Measurements from ENCODE around the gene USP17L20. TPM values are rescaled to one million over a fixed set of nuclear protein-coding genes. Genes with fewer than 3 reads are reported as not detected.

USP17L20 gene
- not detected in 5 replicates for total RNA-seq (2022; extraction: Qiagen RNA extraction)

DNA sequence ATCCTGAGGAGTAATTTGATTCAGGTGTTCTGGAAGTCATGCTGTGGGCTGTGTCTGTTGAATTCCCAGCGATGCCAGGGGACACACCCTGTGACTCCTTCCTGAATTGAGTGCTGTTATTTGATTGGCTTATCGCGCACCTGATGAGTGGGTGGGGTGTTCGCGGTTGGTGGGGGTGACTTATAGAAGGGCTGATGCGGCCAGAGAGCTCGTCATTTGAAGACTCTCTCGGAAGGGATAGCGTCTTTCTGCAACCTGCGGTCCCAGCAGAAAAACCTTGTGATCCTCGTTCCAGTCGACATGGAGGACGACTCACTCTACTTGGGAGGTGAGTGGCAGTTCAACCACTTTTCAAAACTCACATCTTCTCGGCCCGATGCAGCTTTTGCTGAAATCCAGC, at the start of gene USP17L20:
TSS of gene USP17L20 (plus strand) at position 301 of the 400 bp plus-strand sequence. CDS start at position 301, 0 bp downstream.

DNA sequence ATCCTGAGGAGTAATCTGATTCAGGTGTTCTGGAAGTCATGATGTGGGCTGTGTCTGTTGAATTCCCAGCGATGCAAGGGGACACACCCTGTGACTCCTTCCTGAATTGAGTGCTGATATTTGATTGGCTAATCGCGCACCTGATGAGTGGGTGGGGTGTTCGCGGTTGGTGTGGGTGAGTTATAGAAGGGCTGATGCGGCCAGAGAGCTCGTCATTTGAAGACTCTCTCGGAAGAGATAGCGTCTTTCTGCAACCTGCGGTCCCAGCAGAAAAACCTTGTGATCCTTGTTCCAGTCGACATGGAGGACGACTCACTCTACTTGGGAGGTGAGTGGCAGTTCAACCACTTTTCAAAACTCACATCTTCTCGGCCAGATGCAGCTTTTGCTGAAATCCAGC, 47.6 kb upstream of the USP17L20 start, which contains the start of gene USP17L10:
TSS of gene USP17L10 (plus strand) at position 301 of the 400 bp plus-strand sequence. CDS start at position 301, 0 bp downstream.

DNA sequence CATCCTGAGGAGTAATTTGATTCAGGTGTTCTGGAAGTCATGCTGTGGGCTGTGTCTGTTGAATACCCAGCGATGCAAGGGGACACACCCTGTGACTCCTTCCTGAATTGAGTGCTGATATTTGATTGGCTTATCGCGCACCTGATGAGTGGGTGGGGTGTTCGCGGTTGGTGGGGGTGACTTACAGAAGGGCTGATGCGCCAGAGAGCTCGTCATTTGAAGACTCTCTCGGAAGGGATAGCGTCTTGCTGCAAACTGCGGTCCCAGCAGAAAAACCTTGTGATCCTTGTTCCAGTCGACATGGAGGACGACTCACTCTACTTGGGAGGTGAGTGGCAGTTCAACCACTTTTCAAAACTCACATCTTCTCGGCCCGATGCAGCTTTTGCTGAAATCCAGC, 42.8 kb upstream of the USP17L20 start, which contains the start of gene USP17L11:
TSS of gene USP17L11 (plus strand) at position 301 of the 400 bp plus-strand sequence. CDS start at position 301, 0 bp downstream.

GRCh38 chr4:9219852-9220251, 38.1 kb upstream of the USP17L20 start, which contains the start of gene USP17L12:
Gene USP17L12, plus strand, starts transcription at chr4:9220152. Its CDS starts 0 bp downstream, at chr4:9220152.

DNA sequence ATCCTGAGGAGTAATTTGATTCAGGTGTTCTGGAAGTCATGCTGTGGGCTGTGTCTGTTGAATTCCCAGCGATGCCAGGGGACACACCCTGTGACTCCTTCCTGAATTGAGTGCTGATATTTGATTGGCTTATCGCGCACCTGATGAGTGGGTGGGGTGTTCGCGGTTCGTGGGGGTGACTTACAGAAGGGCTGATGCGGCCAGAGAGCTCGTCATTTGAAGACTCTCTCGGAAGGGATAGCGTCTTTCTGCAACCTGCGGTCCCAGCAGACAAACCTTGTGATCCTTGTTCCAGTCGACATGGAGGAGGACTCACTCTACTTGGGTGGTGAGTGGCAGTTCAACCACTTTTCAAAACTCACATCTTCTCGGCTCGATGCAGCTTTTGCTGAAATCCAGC, 33.3 kb upstream of the USP17L20 start, which contains the start of gene USP17L13:
TSS of gene USP17L13 (plus strand) at position 301 of the 400 bp plus-strand sequence. CDS start at position 301, 0 bp downstream.

DNA sequence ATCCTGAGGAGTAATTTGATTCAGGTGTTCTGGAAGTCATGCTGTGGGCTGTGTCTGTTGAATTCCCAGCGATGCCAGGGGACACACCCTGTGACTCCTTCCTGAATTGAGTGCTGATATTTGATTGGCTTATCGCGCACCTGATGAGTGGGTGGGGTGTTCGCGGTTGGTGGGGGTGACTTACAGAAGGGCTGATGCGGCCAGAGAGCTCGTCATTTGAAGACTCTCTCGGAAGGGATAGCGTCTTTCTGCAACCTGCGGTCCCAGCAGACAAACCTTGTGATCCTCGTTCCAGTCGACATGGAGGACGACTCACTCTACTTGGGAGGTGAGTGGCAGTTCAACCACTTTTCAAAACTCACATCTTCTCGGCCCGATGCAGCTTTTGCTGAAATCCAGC, 23.8 kb upstream of the USP17L20 start, which contains the start of gene USP17L15:
TSS of gene USP17L15 (plus strand) at position 301 of the 400 bp plus-strand sequence. CDS start at position 301, 0 bp downstream.

GRCh38 chr4:9243579-9243978, 14.3 kb upstream of the USP17L20 start, which contains the start of gene USP17L17:
Gene USP17L17, plus strand, starts transcription at chr4:9243879. Its CDS starts 0 bp downstream, at chr4:9243879.

GRCh38 chr4:9247953-9248680, 9.8 kb upstream of the USP17L20 start, which contains the start of gene USP17L18:
Gene USP17L18, plus strand, starts transcription at chr4:9248630. Its CDS starts 0 bp downstream, at chr4:9248630.

GRCh38 chr4:9253078-9253477, 4.8 kb upstream of the USP17L20 start, which contains the start of gene USP17L19:
Gene USP17L19, plus strand, starts transcription at chr4:9253378. Its CDS starts 0 bp downstream, at chr4:9253378.

DNA sequence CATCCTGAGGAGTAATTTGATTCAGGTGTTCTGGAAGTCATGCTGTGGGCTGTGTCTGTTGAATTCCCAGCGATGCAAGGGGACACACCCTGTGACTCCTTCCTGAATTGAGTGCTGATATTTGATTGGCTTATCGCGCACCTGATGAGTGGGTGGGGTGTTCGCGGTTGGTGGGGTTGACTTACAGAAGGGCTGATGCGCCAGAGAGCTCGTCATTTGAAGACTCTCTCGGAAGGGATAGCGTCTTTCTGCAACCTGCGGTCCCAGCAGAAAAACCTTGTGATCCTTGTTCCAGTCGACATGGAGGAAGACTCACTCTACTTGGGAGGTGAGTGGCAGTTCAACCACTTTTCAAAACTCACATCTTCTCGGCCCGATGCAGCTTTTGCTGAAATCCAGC, 4.6 kb downstream of the USP17L20 start, which contains the start of gene USP17L21:
TSS of gene USP17L21 (plus strand) at position 301 of the 400 bp plus-strand sequence. CDS start at position 301, 0 bp downstream.

DNA sequence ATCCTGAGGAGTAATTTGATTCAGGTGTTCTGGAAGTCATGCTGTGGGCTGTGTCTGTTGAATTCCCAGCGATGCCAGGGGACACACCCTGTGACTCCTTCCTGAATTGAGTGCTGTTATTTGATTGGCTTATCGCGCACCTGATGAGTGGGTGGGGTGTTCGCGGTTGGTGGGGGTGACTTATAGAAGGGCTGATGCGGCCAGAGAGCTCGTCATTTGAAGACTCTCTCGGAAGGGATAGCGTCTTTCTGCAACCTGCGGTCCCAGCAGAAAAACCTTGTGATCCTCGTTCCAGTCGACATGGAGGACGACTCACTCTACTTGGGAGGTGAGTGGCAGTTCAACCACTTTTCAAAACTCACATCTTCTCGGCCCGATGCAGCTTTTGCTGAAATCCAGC, 9.4 kb downstream of the USP17L20 start, which contains the start of gene USP17L22:
TSS of gene USP17L22 (plus strand) at position 301 of the 400 bp plus-strand sequence. CDS start at position 301, 0 bp downstream.

Other genes with a start within 250 kb of the USP17L20 start
- gene FAM90A26, start 87.7 kb upstream of the USP17L20 start, total RNA-seq (2022; extraction: Qiagen RNA extraction) = 0.02 to 0.06 TPM in 2 of 5 replicates, not detected in the others
- not detected in 5 replicates for gene USP17L10, start 47.5 kb upstream of the USP17L20 start, total RNA-seq (2022; extraction: Qiagen RNA extraction)
- gene USP17L11, start 42.7 kb upstream of the USP17L20 start, total RNA-seq (2022; extraction: Qiagen RNA extraction) = not detected in 5 replicates
- gene USP17L12, start 38.0 kb upstream of the USP17L20 start, total RNA-seq (2022; extraction: Qiagen RNA extraction) = not detected in 5 replicates
- gene USP17L13, start 33.2 kb upstream of the USP17L20 start, total RNA-seq (2022; extraction: Qiagen RNA extraction) = not detected in 5 replicates
- gene USP17L15, start 23.7 kb upstream of the USP17L20 start, total RNA-seq (2022; extraction: Qiagen RNA extraction) = 0.03 TPM in 1 of 5 replicates, not detected in the others
- gene USP17L17, start 14.2 kb upstream of the USP17L20 start, total RNA-seq (2022; extraction: Qiagen RNA extraction) = not detected in 5 replicates
- gene USP17L18, start 9.5 kb upstream of the USP17L20 start, total RNA-seq (2022; extraction: Qiagen RNA extraction) = not detected in 5 replicates
- not detected in 5 replicates for gene USP17L19, start 4.7 kb upstream of the USP17L20 start, total RNA-seq (2022; extraction: Qiagen RNA extraction)
- not detected in 5 replicates for gene USP17L21, start 4.7 kb downstream of the USP17L20 start, total RNA-seq (2022; extraction: Qiagen RNA extraction)
- gene USP17L22, start 9.5 kb downstream of the USP17L20 start, total RNA-seq (2022; extraction: Qiagen RNA extraction) = not detected in 5 replicates
- gene USP17L24, start 67.0 kb downstream of the USP17L20 start, total RNA-seq (2022; extraction: Qiagen RNA extraction) = not detected in 5 replicates
- gene USP17L25, start 71.8 kb downstream of the USP17L20 start, total RNA-seq (2022; extraction: Qiagen RNA extraction) = not detected in 5 replicates
- not detected in 5 replicates for gene USP17L26, start 76.5 kb downstream of the USP17L20 start, total RNA-seq (2022; extraction: Qiagen RNA extraction)
- not detected in 5 replicates for gene USP17L5, start 81.3 kb downstream of the USP17L20 start, total RNA-seq (2022; extraction: Qiagen RNA extraction)
- gene USP17L27, start 86.0 kb downstream of the USP17L20 start, total RNA-seq (2022; extraction: Qiagen RNA extraction) = not detected in 5 replicates
- not detected in 5 replicates for gene USP17L28, start 90.8 kb downstream of the USP17L20 start, total RNA-seq (2022; extraction: Qiagen RNA extraction)
- not detected in 5 replicates for gene USP17L29, start 95.5 kb downstream of the USP17L20 start, total RNA-seq (2022; extraction: Qiagen RNA extraction)
- gene USP17L30, start 105.0 kb downstream of the USP17L20 start, total RNA-seq (2022; extraction: Qiagen RNA extraction) = not detected in 5 replicates
- not detected in 5 replicates for gene DEFB131A, start 186.3 kb downstream of the USP17L20 start, total RNA-seq (2022; extraction: Qiagen RNA extraction)